GM10248 (cell line): ENCODE results near the gene MMP7.

ENCODE experiments used
- CTCF ChIA-PET: fragments of 300-600 bp; sonication (Branson Sonifier 250); formaldehyde crosslinking; extraction: SDS; loops from one replicate; lab custom pipeline; 2021; ENCODE audit warnings: antibody characterized with exemption; lab: Yijun Ruan, JAX
- POLR2A ChIA-PET: fragments of 350-650 bp; sonication (Branson Sonifier 250); formaldehyde crosslinking; extraction: SDS; loops from one replicate; lab custom pipeline; 2020; ENCODE audit warnings: antibody characterized with exemption; lab: Yijun Ruan, JAX
- DNase-seq: peaks from one replicate; pipeline ENCODE4 v3.0.0; 2012; ENCODE audit errors: extremely low spot score
- CTCF ChIP-seq: IDR thresholded peaks from 2 replicates; pipeline ENCODE4 v1.5.1; 2012; ENCODE audit warnings: mild to moderate bottlenecking, low read depth; ENCODE audit errors: extremely low read depth, missing control alignments, control extremely low read depth

Gene MMP7

GRCh38 chr11:102572554-102573220 is 42.1 kb upstream of the MMP7 start:
- ChIA-PET CTCF (interaction anchor here (0.9 to 3.8 kb wide), 7 partner anchors 9 to 182 kb away, joined by 3 to 13 read pairs (median 4); no protein-coding TSS in a partner anchor), POLR2A (no interaction called here)
- DNase-seq: no peak
- TF ChIP-seq CTCF: no peak

- CTCF ChIA-PET: interaction anchor here (1.0 to 3.8 kb wide), 6 partner anchors 9 to 44 kb away, joined by 3 to 13 read pairs (median 4); no protein-coding TSS in a partner anchor
- no peak for TF ChIP-seq CTCF
- no peak for DNase-seq
- POLR2A ChIA-PET: no interaction called here
Measured at GRCh38 chr11:102568851-102569250, 38.3 kb upstream of the MMP7 start.

GRCh38 chr11:102566112-102566511 is 35.6 kb upstream of the MMP7 start:
- no peak for DNase-seq
- POLR2A ChIA-PET: no interaction called here
- CTCF ChIA-PET: no interaction called here
- TF ChIP-seq CTCF: no peak

- TF ChIP-seq CTCF: no peak
- ChIA-PET POLR2A (no interaction called here), CTCF (interaction anchor here (1.0 to 3.4 kb wide), 7 partner anchors 9 to 173 kb away, joined by 3 to 13 read pairs (median 5); no protein-coding TSS in a partner anchor)
- DNase-seq: peak; percentile 59
Measured at GRCh38 chr11:102564110-102564509, 33.6 kb upstream of the MMP7 start.

- CTCF ChIA-PET: interaction anchor here (0.9 to 3.4 kb wide), 4 partner anchors 8 to 51 kb away, joined by 3 to 13 read pairs (median 4); no protein-coding TSS in a partner anchor
- no peak for TF ChIP-seq CTCF
- POLR2A ChIA-PET: no interaction called here
- no peak for DNase-seq
Measured at GRCh38 chr11:102561636-102562035, 31.1 kb upstream of the MMP7 start.

- peak; percentile 49 for DNase-seq
- ChIA-PET CTCF (interaction anchor here (0.8 to 4.4 kb wide), 5 partner anchors 11 to 109 kb away, joined by 3 to 26 read pairs (median 3); no protein-coding TSS in a partner anchor), POLR2A (interaction anchor here (0.6 kb wide), 1 partner anchor 10 kb away, joined by 3 read pairs; no protein-coding TSS in a partner anchor)
- TF ChIP-seq CTCF: no peak
Measured at GRCh38 chr11:102560555-102561011, 30.0 kb upstream of the MMP7 start.
